Stimulated activated CD8-positive, alpha-beta memory T cell treated with anti-CD3 and anti-CD28 coated beads, Interleukin-7, amount 100 ng/mL, for 24 hours (primary cell): Measurements from ENCODE around the gene NDUFS6.
"Not testable (repeated sequence)": the region's sequence is repeated elsewhere in the genome, so short reads cannot be mapped to it uniquely, and the experiment has no call there.

ENCODE experiments used
- DNase-seq: peaks from one replicate; pipeline ENCODE4 v3.0.0-alpha.2; 2020; ENCODE audit warnings: low read depth

NDUFS6 gene

GRCh38 chr5:1783216-1783554 is 18.0 kb upstream of the NDUFS6 start:
- DNase-seq, result no peak

DNA sequence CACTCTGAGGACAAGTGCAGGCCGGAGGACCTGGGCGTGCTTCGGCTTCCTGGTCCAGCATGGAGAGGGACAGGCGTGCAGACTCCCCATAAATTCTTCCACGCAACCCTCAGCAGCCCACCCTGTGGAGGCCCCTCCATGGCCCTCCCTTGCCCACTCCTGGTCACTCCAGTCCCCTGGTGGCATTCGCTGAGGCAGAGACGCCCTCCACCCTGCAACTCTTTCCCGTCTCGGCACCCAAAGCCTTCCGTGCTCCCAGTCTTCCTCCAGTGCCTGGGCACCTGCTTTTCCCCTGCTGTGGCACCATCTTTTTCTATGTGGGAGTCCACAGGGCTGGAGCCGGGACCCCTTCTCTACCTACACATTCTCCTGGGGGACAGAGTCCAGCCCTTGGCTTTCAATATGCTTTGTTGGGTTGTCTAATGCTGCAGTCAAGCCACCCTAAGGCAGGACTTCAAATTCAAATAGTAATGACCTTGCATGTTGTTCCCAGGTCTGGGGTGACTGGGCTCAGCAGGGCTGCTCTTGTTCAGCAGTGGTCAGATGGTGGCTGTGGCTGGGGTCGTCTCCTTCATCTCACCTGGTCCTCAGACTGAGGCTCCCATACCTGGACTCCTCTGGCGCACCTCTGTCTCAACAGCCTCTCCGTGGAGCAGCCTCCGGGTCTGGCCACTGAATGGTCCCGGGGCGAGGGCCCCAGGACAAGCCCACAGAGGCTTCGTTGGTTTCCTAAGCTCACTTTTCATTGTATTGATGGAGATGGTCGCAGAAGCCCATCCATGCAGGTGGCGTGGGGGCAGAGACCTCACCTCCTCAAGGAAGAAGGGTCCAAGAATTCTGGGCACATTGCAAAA is 16.8 kb upstream of the NDUFS6 start:
- no peak for DNase-seq

DNA sequence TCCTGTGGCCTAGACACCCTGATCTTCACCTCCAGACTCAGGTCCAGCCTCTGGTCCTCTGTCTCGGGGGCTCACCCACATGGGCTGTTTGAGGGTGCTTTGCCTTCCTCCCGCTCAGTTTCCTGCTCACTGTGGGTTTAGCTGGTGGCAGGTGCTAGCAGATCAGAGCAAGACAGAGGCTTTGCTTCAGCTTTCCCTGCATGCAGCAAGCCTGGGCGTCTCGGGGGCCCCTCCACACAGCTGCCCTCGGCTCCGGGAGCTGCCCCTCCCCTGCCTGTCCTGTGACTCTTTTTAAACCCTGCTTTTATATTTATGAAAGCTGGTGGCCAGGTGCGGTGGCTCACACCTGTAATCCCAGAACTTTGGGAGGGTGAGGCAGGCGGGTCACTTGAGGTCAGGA is 16.1 kb upstream of the NDUFS6 start:
- no peak for DNase-seq

- no peak for DNase-seq
These were observed 15.2 kb upstream of the NDUFS6 start for GRCh38 chr5:1785984-1786383.

GRCh38 chr5:1786621-1787471 is 14.4 kb upstream of the NDUFS6 start:
- no peak for DNase-seq

- no peak for DNase-seq
These were observed 13.6 kb upstream of the NDUFS6 start for GRCh38 chr5:1787472-1788047.

GRCh38 chr5:1788200-1788599 is 13.0 kb upstream of the NDUFS6 start:
- no peak for DNase-seq

DNA sequence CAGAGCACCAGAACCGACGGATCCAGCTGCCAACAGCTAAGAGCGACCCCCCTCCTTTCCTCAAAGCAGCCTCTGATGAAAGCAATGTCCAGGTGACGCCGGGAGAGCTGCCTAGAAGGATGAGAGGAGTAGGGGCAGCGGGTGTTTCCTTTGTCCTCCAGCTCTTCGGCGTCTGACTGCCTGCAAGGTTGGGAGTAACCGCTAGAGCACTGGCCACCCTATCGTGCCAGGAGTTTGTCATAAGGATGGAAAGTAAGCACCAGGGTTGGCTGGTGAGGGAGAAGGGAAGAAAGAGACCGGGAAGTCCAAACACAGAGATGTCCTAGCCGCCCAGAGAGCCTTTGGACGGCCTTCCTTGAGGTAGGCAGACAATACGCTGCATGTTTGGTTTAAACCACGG is 12.4 kb upstream of the NDUFS6 start:
- DNase-seq, result no peak

DNA sequence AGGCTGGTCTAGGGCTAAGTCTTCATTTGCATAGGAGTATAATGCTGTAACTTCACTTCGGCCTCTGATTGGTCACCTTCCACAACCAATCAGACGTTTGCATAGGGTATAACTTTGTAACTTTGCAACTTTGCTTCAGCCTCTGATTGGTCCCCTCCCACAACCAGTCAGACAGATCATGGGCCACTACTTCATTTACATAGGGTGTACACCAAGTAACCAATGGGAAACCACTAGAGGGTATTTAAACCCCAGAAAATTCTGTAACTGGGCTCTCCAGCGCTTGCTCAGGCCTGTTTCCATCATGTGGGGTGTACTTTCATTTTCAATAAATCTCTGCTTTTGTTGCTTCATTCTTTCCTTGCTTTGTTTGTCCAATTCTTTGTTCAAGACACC is 11.8 kb upstream of the NDUFS6 start:
- not testable (repeated sequence) for DNase-seq

- DNase-seq, result no peak
These were observed 11.3 kb upstream of the NDUFS6 start for GRCh38 chr5:1789834-1790471.

DNA sequence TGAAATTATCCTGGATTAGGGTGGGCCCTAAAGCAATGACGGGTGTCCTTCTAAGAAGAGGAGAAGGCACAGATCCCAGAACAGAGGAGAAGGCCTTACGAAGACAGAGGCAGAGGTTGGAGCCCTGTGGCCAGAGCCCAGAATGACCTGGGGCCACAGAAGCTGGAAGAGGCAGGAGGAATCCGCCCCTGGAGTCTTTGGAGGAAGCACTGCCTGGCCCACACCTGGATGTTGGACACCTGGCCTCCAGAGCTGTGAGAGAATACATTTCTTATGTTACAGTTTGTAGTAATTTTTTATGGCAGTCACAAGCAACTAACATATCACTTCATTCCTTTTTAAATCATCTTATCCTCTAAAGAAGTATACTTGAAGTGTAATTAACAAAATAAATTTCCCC is 10.0 kb upstream of the NDUFS6 start:
- no peak for DNase-seq

GRCh38 chr5:1792842-1793266 is 8.4 kb upstream of the NDUFS6 start:
- DNase-seq, result peak; percentile 47

GRCh38 chr5:1793301-1793740 is 7.9 kb upstream of the NDUFS6 start:
- DNase-seq, result no peak

DNA sequence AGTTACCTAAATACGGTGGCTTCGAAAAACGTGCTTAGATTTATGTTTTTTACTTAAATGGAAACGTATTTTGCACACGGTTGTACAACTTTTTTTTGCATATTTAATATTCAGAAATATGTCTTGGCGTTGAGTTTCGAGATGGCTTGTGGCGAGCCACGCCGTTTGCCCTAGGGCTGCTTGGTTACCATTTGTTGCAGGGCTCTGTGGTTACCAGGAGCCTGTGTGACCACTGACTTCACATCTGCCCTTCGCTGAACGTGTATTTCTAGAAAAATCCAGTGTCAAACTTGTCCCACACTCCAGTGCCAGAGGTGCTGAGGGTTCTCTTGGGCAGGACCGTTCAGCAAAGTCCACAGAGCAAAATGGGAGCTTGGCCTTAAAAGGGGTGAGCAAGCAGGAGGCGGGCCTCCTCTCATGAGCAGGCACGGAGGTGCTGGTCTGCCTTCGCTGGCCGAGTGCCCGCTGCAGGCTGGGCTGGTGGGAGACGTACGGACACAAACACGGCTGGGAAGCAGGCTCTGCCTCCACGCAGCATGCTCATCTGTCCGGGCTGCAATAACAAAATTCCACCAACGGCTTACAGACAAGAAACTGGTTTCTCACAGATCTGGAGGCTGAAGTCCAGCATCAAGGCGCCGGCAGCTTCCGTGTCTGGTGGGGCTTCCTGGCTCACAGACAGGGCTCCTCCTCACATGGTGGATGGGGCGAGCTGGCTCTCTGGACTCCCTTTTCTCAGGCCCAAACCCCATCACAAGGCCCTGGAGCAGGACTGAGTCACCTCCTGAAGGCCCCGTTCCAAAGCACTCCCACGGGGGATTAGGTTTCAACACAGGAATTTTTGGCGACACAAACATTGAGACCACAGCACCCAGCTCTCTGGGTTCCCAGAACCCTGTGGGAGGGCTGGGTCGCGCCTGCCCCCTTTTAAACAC is 7.0 kb upstream of the NDUFS6 start:
- no peak for DNase-seq

DNA sequence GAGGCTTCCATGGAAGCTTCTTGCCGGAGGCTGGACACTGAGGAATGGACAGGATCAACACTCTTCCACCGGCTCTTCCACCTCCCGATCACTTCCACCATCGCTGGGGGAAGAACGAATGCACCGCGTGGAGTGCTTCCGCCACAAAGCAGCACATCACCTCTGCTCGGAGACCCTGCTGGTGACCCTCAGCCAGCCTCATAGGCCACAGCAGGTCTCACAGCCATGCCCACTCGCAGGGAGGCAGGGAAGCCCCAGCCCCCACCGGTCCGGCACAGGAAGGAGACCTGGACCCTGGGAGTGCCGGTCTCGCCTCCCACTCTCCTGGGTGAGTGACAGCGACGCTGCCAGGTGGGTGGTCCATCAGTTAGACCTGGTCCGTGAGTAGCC is 6.3 kb upstream of the NDUFS6 start:
- no peak for DNase-seq

DNA sequence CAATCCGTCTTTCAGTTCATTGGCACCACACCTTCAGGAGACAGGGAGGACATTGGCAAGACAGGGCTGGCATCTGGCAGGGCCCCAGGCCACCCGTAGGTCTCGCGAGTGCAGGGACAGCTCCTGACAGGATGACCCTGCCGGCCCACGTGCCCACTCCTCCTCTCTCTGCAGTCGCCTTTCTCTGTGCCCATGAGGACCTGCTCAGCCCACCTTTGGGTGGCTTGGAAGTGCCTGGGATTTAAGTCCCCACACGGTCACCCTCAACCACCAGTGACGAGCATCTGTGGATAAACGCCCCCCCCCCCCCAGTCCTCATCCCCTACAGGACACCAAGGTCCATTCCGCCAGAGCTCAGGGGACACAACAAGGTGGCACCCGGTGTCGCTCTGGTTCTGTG is 5.7 kb upstream of the NDUFS6 start:
- no peak for DNase-seq

- no peak for DNase-seq
These were observed 5.3 kb upstream of the NDUFS6 start for GRCh38 chr5:1795931-1796330.

DNA sequence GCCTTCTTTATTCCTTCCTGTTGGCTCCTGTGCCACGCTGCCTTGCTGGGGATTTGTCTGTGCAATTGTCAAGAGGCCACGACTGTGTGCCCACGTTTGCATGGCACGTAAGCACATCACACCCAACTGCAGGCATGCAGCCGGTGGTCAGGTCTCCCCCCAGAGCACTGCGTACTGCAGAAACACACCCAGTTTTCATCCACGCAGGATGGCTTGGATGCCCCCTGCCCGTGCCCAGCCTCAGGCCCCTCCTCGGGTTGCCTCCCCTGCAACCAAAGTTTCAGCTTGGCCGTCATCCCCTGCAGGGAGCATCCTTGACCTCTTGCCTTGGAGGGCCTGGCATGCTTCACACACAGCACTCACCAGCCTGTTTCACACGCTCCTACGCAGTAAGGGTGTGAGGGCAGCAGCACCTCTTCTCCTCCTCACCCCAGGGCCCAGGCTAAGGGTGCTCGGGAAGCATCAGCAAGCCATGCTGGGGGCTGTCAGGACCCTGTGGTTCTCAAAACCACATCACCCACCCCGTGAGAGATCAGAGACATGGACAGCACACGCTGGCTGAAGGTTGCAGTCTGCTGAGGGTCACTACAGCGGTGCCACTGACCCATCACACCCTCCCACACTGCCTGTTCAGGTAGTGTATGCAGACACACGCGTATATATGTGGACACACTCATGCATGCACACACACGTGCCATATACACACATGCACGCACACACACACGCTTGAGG is 4.7 kb upstream of the NDUFS6 start:
- DNase-seq, result no peak

DNA sequence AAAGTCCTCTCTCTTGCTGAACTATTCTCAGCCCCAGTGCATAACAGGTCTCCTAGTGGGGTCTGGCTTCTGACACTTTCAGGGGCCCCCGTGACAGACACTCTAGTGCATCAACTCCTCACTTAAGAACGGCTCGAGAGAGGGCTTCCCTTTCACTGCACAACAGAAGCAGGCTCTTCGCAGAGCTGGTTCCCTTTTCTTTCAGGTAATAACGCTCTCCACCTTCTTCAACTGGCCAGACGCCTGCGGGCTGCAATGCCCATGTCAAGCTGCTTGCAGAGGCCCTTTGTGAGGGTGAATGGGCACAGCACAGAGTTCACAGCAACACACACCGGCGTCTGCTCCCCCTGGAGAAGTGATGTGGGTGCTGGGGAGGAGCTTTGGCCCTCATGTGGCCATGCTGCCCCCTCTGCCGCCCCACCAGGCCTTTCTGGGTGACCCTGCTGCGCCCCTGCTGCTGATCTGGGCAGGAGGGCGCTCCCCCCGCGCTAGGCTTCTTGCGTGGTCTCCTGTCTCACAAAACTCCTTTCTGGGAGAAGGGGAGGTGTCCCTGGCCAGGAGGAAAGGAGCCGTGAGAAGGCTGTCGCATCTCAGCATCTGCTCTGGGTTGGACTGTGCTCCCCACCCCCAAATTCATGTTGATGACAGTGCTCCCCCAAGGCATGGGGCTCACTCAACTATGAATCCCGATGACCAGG is 4.0 kb upstream of the NDUFS6 start:
- DNase-seq, result no peak

DNA sequence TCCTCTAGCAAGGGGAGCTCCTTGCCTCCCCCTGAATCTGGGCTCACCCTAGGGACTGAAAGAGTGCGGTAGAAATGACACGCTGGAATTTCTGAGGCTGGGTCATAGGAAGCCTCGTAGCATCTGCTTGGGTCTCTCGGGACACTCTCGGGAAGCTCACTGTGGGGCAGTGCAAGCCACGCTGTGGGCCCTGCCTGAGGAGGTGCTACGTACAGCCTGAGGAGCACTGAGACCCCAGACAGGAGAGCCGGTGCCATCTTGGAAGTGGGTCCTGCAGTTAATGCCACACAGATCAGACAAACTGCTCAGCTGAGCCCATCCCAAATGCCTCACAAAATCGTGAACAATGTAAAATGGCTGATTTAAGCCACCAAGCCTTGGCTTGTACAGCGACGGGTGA is 3.4 kb upstream of the NDUFS6 start:
- no peak for DNase-seq
